GM12892 (cell line): Measurements from ENCODE around the gene SENP1.

Source experiments
- POLR2A ChIP-seq: IDR thresholded peaks from 2 replicates; pipeline ENCODE4 v1.6.1; 2011; ENCODE audit warnings: low read depth, low read length, control low read depth
- POLR2AphosphoS5 ChIP-seq: IDR thresholded peaks from 2 replicates; pipeline ENCODE4 v1.6.1; 2011; ENCODE audit warnings: low read depth, low read length, control low read depth

DNA sequence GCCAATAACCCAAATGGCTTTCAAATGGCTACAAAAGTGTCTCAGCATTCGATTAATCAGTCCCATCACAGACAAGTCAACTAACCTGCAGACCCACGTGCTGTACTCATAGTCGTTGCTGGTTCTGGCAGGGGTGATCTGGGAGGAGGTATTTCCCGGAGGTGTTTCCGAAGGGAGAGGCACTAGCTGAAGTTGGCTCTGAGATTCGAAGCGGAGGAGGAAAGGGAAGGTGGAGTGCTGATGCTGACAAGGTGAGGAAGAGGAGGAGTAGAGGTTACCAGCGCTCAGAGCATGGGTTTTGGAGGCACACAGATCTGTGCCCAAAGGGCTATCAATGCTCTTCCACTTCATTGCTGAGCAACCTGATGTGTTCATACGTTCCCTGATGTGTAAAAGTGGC lies 81.1 kb downstream of the SENP1 start:
- TF ChIP-seq POLR2A (no peak), POLR2AphosphoS5 (no peak)
